GM19099 (cell line): ENCODE results near the gene PARD3B.

Experiments
- POLR2A ChIP-seq: IDR thresholded peaks from 3 replicates; pipeline ENCODE4 v1.6.1; 2011; ENCODE audit warnings: low read depth; ENCODE audit not compliant: insufficient read length; ENCODE audit errors: extremely low read depth

Gene PARD3B

GRCh38 chr2:204678031-204678430, 132.8 kb downstream of the PARD3B start:
- TF ChIP-seq POLR2A, result no peak

GRCh38 chr2:204680576-204680975, 135.3 kb downstream of the PARD3B start:
- no peak for TF ChIP-seq POLR2A

GRCh38 chr2:204681412-204681811, 136.1 kb downstream of the PARD3B start:
- no peak for TF ChIP-seq POLR2A

- no peak for TF ChIP-seq POLR2A
Observed at GRCh38 chr2:204683384-204683783, 138.1 kb downstream of the PARD3B start.

GRCh38 chr2:204686406-204686805, 141.1 kb downstream of the PARD3B start:
- no peak for TF ChIP-seq POLR2A

- no peak for TF ChIP-seq POLR2A
Observed at GRCh38 chr2:204687776-204688175, 142.5 kb downstream of the PARD3B start.

GRCh38 chr2:204691911-204692510, 146.7 kb downstream of the PARD3B start:
- no peak for TF ChIP-seq POLR2A

- TF ChIP-seq POLR2A, result no peak
Observed at GRCh38 chr2:204692790-204693189, 147.5 kb downstream of the PARD3B start.

- TF ChIP-seq POLR2A, result no peak
Observed at GRCh38 chr2:204693262-204693661, 148.0 kb downstream of the PARD3B start.

- no peak for TF ChIP-seq POLR2A
Observed at GRCh38 chr2:204695506-204695905, 150.2 kb downstream of the PARD3B start.

- TF ChIP-seq POLR2A, result no peak
Observed at GRCh38 chr2:204696124-204696523, 150.8 kb downstream of the PARD3B start.

GRCh38 chr2:204705243-204705932, 160.1 kb downstream of the PARD3B start:
- no peak for TF ChIP-seq POLR2A

GRCh38 chr2:204706939-204707338, 161.7 kb downstream of the PARD3B start:
- TF ChIP-seq POLR2A, result no peak

- TF ChIP-seq POLR2A, result no peak
Observed at GRCh38 chr2:204713211-204713610, 167.9 kb downstream of the PARD3B start.

GRCh38 chr2:204715361-204715760, 170.1 kb downstream of the PARD3B start:
- no peak for TF ChIP-seq POLR2A

- no peak for TF ChIP-seq POLR2A
Observed at GRCh38 chr2:204717591-204717990, 172.3 kb downstream of the PARD3B start.
